ENCODE results near the gene RHOXF1. TPM values are rescaled to one million over a fixed set of nuclear protein-coding genes. Genes with fewer than 3 reads are reported as not detected.

RHOXF1 gene
- total and polyA plus RNA-seq, 2 donors (not counting 3 experiments of a cell fraction or from before 2014, with no cell fraction given), result not detected

GRCh38 chrX:120144178-120144844 is 28.6 kb upstream of the RHOXF1 start:
- intact Hi-C loops (cut with micrococcal nuclease), result loop anchor here (10.0 kb wide), 1 partner anchor 50 kb away; no protein-coding TSS in a partner anchor
- DNase-seq (ENCODE audit: low read depth, low spot score) (no peak), FAIRE-seq (no peak)
- H3K36me3 ChIP-seq (ENCODE audit: control insufficient read depth in 2 of 2, extremely low read depth in 1 of 2, insufficient read depth in 2 of 2, low read length in 2 of 2), result no peaks in the 10 kb centered on the region
- H3K27me3 ChIP-seq (ENCODE audit: control insufficient read depth in 2 of 2, insufficient read depth in 2 of 2, low read length in 2 of 2), result peaks cover 3 to 7% of the 10 kb centered on the region in 2 experiments
- no peaks in the 10 kb centered on the region for H3K79me2 ChIP-seq (ENCODE audit: control insufficient read depth, insufficient read depth, low read length)
- H3K27ac ChIP-seq (ENCODE audit: insufficient read depth, low read depth, low read length), result no peak overlapping the region
- H3K9me1 ChIP-seq (replicated peaks; ENCODE audit: control insufficient read depth, extremely low read depth, insufficient read depth, low read length), result no peaks in the 10 kb centered on the region
- H3K4me3 ChIP-seq (replicated peaks in 1 of 3; ENCODE audit: insufficient read depth in 1 of 3, low read depth in 1 of 3, low read length in 3 of 3), result no peak overlapping the region
- no TSS peak for BruUV-seq (replicated peaks)
- dilution Hi-C loops (cut with MboI; ENCODE audit: extremely low pct_ligation_motif_present, low sequenced_read_pairs), result no loop called here
- no peak for TF ChIP-seq MYC (IDR thresholded peaks at IDR 0.05; ENCODE audit: low read depth, low read length)
- no peak for TF ChIP-seq POLR2A (IDR thresholded peaks at IDR 0.05; ENCODE audit: low read depth, low read length)
- no peak for TF ChIP-seq FOS (IDR thresholded peaks at IDR 0.05; ENCODE audit: borderline replicate concordance, insufficient read depth, low read length)
- TF ChIP-seq JUN (IDR thresholded peaks at IDR 0.05; ENCODE audit: borderline replicate concordance, insufficient read depth, insufficient read length, low read depth), result no peak
- no peak for TF ChIP-seq MAX (IDR thresholded peaks at IDR 0.05; ENCODE audit: insufficient read depth, insufficient read length)
- TF ChIP-seq CTCF (IDR thresholded peaks at IDR 0.05; ENCODE audit: extremely low read depth in 1 of 2, insufficient read depth in 1 of 2, low read depth in 1 of 2, low read length in 2 of 2), result no peak
- no peak for TF ChIP-seq POLR2AphosphoS5 (IDR thresholded peaks at IDR 0.05; ENCODE audit: insufficient read depth, low read depth, low read length)
- no peak for TF ChIP-seq GATA2 (IDR thresholded peaks at IDR 0.05; ENCODE audit: insufficient read depth, insufficient read length, low read depth, low read length)
- TF ChIP-seq EZH2 (IDR thresholded peaks at IDR 0.05; ENCODE audit: borderline replicate concordance, low read depth, low read length, severe bottlenecking), result no peak
- H3K9me3 ChIP-seq (replicated peaks; ENCODE audit: control insufficient read depth, insufficient read depth, low read length), result no peaks in the 10 kb centered on the region
- ChIA-PET CTCF (no interaction called here), POLR2A (no interaction called here)
- no peaks in the 10 kb centered on the region for H3K4me1 ChIP-seq (ENCODE audit: control insufficient read depth, extremely low read depth, insufficient read depth, low read length)
- no peaks in the 10 kb centered on the region for H4K20me1 ChIP-seq (replicated peaks; ENCODE audit: control insufficient read depth, extremely low read depth, insufficient read depth, low read length)
- no peak overlapping the region for H3K4me2 ChIP-seq (ENCODE audit: insufficient read depth, low read length)
- no peak overlapping the region for H3K9ac ChIP-seq (replicated peaks; ENCODE audit: extremely low read depth, insufficient read depth, low read length)
- no peak overlapping the region for H2AFZ ChIP-seq (ENCODE audit: low read depth, low read length)
